SK-N-MC (cell line): ENCODE measurements around the gene CCNL1.

Source experiments
- EZH2 ChIP-seq: fragments of 200-600 bp; sonication (generic); IDR thresholded peaks from one replicate; pipeline ENCODE4 v1.6.1; 2017; ENCODE audit warnings: antibody characterized with exemption
- POLR2AphosphoS5 ChIP-seq: IDR thresholded peaks from 2 replicates; pipeline ENCODE4 v1.6.1; 2012; ENCODE audit warnings: mild to moderate bottlenecking, low read depth, low read length, borderline replicate concordance

- TF ChIP-seq EZH2 (no peak), POLR2AphosphoS5 (peak; percentile 100)
These were observed at the start of gene CCNL1 for GRCh38 chr3:157159762-157160657.
